Measurements from ENCODE around the gene CNN3.

The CNN3 gene

GRCh38 chr1:94926915-94927404 is at the start of gene CNN3:
Gene CNN3, minus strand, starts transcription at chr1:94927110. Its CDS starts 216 bp downstream, at chr1:94926894.
- DNase-seq (ENCODE audit: low read depth in 3 of 3): peak; percentile 18 to 70 (median 34)

DNA sequence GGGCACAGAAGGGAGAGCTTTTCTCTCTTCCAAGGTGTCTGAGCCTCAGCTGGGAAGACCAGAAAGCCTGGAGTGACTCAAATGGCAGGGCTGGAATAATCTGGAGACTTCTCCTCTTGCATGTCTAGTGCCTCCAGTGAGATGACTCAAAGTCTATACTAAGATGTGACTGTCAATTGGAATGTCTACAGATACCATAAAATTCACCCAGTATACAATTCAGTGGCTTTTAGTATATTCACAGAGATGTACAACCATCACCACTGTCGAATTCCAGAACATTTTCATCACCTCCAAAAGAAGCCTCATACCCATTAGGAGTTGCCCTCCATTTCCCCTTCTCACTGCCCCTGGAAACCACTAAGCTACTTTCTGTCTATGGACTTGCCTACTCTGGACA is 47.9 kb upstream of the CNN3 start:
- DNase-seq (ENCODE audit: low read depth in 3 of 3): no peak

- no peak for DNase-seq (ENCODE audit: low read depth in 3 of 3)
These were observed 47.3 kb upstream of the CNN3 start for GRCh38 chr1:94974241-94974640.

GRCh38 chr1:94973309-94973922 is 46.5 kb upstream of the CNN3 start:
- no peak for DNase-seq (ENCODE audit: low read depth in 3 of 3)

DNA sequence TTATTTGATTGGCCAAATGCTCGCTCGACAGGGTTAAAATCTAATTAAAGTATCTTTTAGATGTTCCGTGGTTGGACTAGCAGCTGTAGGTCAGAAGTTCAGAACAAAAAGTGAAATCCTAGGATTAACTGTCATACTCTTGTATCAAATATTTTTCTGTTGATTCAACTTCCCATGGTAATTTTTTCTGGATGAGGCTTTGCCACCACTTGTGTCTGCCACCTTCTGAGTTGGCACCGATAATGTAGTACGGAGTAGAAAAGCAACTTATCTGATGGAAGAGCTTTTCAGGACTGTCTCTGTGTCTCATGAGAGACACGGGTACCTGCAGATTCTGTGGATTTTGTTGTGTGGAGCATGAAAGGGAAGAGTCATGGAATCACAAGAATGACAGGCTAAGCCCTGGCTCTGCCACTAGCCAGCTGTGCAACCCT is 44.6 kb upstream of the CNN3 start:
- no peak for DNase-seq (ENCODE audit: low read depth in 3 of 3)

- no peak for DNase-seq (ENCODE audit: low read depth in 3 of 3)
These were observed 43.9 kb upstream of the CNN3 start for GRCh38 chr1:94970783-94971182.

DNA sequence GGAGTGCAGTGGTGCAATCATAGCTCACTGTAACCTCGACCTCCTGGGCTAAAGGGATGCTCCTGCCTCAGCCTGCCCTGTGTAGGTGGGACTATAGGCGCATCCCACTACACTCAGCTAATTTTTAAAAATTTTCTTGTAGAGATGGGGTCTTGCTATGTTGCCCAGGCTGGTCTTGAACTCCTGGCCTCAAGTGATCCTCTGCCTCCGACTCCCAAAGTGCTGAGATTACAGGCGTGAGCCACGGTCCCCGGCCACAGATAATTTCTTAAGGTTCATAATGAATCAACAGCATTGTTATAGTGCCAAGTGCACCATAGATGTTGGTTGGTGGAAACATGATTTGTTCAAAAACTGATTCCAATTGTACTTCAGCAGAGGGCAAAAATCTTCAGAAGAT is 42.2 kb upstream of the CNN3 start:
- DNase-seq (ENCODE audit: low read depth in 3 of 3): no peak

DNA sequence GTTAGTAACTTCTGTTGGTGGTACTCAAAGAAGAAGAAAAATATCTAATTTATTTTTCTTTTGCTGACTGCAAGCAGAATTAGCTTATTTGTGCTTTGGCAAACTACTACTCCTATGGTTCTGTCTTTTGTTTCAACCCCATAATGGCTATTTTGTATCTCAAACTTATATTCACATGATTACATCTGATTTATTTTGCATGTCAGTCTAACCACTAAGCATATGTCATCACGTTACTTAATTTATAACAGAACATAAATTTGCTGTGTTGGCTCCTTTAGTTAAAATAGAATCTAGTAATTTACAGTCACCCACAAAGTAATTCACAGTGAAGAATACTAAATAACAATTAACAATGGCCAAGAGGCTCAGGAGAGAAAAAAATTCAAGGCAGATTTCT is 39.1 kb upstream of the CNN3 start:
- DNase-seq (ENCODE audit: low read depth in 3 of 3): no peak

- no peak for DNase-seq (ENCODE audit: low read depth in 3 of 3)
These were observed 37.0 kb upstream of the CNN3 start for GRCh38 chr1:94963864-94964263.

GRCh38 chr1:94962409-94963265 is 35.7 kb upstream of the CNN3 start:
- DNase-seq (ENCODE audit: low read depth in 3 of 3): peak in 2 of 3 experiments; percentile 2 to 14

DNA sequence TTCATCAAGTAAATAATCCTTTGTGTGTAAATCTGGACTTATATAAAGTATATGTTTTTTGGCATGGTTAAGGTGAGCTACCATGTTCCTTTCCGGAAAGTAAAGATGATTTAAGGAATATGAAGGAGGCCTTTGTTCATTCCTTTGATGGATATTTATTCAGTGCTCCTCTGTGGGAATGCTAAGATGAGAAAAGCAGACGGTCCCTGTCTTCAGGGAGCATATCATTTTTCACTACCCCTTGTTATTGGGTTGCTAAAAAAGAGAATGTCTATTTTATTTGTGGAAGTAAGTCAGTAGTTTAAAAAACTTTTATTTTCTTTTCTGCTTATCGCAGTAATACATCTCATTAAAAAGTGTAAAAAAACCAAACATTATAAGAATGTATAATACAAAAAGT is 35.1 kb upstream of the CNN3 start:
- DNase-seq (ENCODE audit: low read depth in 3 of 3): no peak

- DNase-seq (ENCODE audit: low read depth in 3 of 3): no peak
These were observed 34.7 kb upstream of the CNN3 start for GRCh38 chr1:94961582-94961981.

GRCh38 chr1:94958081-94958480 is 31.2 kb upstream of the CNN3 start:
- DNase-seq (ENCODE audit: low read depth in 3 of 3): no peak

GRCh38 chr1:94955767-94956632 is 29.1 kb upstream of the CNN3 start:
- DNase-seq (ENCODE audit: low read depth in 3 of 3): no peak

- no peak for DNase-seq (ENCODE audit: low read depth in 3 of 3)
These were observed 27.6 kb upstream of the CNN3 start for GRCh38 chr1:94954263-94955220.

GRCh38 chr1:94953746-94954145 is 26.8 kb upstream of the CNN3 start:
- DNase-seq (ENCODE audit: low read depth in 3 of 3): no peak

DNA sequence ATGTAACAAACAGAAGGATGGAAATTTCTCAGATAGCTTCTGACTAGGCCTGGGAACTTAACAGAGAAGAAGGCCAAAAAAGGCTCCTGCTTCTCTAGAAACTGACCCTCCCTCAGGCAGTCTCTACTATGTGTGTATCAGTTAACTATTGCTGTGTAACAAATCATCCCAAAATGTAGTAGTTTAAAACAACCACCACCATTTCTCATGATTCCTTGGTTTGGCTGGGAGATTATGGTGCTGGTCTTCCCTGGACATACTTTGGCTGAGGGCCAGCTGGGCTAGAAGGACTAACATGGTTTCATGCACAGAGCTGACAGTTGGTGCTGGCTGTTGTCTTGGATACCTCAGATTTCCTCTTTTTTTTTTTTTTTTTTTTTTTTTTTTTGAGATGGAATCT is 26.2 kb upstream of the CNN3 start:
- DNase-seq (ENCODE audit: low read depth in 3 of 3): no peak

DNA sequence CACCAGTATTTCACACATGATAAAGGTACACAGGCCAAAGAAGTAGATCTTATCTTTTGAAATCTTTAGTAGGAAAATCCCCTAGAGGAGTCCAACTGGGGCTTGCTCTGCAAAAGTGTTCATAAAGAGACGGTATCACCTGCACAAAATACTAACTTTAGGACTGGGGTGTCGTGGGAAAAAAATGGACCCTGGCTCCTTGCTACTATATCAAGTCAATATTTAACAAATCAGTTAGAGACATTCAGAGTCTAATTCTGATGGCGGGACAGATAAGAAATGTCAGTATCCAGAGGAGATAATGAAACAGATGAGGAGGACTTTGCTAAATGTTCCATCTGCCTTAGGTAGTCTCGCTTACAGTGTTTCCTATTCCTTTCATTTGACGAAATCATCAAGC is 25.6 kb upstream of the CNN3 start:
- DNase-seq (ENCODE audit: low read depth in 3 of 3): no peak

DNA sequence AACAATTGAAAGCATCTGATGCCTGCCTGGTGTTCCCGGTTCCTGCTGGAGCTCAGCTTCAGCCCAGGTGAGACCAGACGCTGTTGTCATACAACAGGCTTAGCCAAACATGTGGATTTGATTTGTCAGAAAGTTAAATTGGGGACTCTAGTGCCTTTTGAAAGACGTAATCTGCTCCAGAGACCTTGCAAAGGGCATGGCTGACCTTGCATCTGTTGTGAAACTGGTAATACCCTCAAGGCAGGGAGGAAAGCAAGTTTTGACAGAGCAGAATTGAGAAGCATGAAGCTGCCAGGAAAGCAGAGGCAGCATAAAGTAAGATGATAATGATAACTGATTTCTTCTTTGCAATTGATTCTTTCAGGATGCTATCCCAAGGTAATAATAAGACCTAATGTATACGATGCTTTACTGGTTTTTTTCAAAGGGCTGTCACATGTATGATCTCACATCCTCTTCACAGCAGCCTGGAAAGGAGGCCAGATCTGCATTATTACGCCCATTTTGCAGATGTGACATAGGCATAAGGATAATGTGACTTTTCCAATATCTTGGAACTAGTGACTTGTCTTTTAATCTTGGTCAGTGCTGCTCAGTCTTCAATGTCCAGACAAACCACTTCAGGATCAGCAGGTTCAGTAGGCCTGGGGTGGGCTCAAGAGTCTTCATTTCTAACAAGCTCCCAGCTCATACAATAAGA is 24.7 kb upstream of the CNN3 start:
- no peak for DNase-seq (ENCODE audit: low read depth in 3 of 3)

- no peak for DNase-seq (ENCODE audit: low read depth in 3 of 3)
These were observed 24.1 kb upstream of the CNN3 start for GRCh38 chr1:94951046-94951445.
